Hair follicle dermal papilla cell (primary cell): Measurements from ENCODE around the gene IFNA21. TPM values are rescaled to one million over a fixed set of nuclear protein-coding genes. Genes with fewer than 3 reads are reported as not detected.

Experiments
- small RNA-seq: library from RNA; depleted of rRNA; stranded (forward); fragments of <200 nt; gene quantifications from one replicate; pipeline ENCODE3, GENCODE V24; 2012
- total RNA-seq: library from RNA; depleted of rRNA; stranded (reverse); fragments of >200 nt; gene quantifications from 2 replicates; pipeline ENCODE4 v1.2.3, GENCODE V29; 2012

Gene IFNA21
- not detected in 2 replicates for total RNA-seq

DNA sequence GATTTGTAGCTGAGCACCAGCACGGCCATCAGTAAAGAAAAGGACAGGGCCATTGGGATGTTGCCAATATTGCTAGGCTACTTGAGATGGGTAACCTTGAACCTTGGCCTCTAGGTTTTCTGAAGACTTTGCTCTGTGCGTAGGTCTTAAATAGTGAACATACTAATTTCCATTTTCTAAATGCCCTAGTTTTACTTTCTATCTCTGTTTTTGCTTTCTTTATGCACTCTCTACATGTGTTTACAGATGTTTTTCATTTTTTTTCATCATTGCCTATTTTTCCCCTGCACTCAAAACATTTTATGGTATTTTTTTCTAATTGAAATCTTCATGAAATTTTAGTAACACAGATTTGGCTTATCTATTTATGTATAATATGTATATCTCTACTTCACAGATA, at the start of gene IFNA21:
IFNA21 (minus strand) TSS at position 101 of the 400 bp plus-strand sequence; CDS start at position 53, 48 bp downstream.

DNA sequence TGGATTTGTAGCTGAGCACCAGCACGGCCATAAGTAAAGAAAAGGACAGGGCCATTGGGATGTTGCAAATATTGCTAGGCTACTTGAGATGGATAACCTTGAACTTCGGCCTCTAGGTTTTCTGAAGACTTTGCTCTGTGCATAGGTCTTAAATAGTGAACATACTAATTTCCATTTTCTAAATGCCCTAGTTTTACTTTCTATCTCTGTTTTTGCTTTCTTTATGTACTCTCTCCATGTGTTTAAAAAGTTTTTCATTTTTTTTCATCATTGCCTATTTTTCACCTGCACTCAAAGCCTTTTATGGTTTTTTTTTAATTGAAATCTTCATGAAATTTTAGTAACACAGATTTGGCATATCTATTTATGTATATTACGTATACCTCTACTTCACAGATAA, 40.6 kb upstream of the IFNA21 start, which contains the start of gene IFNA10:
IFNA10 (minus strand) TSS at position 101 of the 400 bp plus-strand sequence; CDS start at position 55, 46 bp downstream.

DNA sequence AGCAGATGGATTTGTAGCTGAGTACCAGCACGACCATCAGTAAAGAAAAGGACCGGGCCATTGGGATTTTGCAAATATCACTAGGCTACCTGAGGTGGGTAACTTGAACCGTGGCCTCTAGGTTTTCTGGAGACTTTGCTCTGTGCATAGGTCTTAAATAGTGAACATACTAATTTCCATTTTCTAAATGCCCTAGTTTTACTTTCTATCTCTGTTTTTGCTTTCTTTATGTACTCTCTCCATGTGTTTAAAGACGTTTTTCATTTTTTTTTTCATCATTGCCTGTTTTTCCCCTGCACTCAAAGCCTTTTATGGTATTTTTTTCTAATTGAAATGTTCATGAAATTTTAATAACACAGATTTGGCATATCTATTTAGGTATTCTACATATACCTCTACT, 35.6 kb upstream of the IFNA21 start, which contains the start of gene IFNA7:
IFNA7 (minus strand) TSS at position 101 of the 400 bp plus-strand sequence; CDS start at position 61, 40 bp downstream.

DNA sequence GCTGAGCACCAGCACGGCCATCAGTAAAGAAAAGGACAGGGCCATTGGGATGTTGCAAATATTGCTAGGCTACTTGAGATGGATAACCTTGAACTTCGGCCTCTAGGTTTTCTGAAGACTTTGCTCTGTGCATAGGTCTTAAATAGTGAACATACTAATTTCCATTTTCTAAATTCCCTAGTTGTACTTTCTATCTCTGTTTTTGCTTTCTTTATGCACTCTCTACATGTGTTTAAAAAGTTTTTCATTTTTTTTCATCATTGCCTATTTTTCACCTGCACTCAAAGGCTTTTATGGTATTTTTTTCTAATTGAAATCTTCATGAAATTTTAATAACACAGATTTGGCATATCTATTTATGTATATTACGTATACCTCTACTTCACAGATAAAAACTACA, 21.0 kb upstream of the IFNA21 start, which contains the start of gene IFNA4:
IFNA4 (minus strand) TSS at position 101 of the 400 bp plus-strand sequence; CDS start at position 45, 56 bp downstream.

DNA sequence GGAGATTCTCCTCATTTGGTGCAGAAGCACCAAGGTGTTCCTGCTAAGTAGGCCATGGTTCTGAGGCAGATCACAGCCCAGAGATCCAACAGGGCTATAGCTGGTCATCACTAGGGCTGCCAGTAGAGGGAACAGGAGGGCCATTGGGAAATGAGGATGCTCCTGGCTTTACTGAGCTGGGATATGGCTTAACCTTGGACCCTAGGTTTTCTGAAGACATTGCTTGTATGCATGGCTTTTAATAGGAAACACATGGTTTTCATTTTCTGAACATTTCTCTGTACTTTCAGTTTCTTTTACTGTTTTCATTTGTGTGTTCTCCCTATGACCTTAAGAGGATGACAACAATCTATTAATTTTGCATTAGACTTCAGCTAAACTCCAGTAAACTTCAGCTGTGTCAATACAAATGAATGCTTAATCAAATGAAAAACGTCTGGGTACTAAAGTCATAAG, 25.0 kb downstream of the IFNA21 start, which contains the start of gene IFNW1:
IFNW1 (minus strand) TSS at position 406 of the 456 bp plus-strand sequence; CDS start at position 144, 262 bp downstream.

Small RNA genes lying within 50 kb of the gene (small RNA-seq; reads per million reads assigned to genes)
- gene RF00019, result not detected

Other genes with a start within 250 kb of the IFNA21 start
- gene HACD4, start 135.0 kb downstream of the IFNA21 start, total RNA-seq, result 14.5 and 19.0 TPM in 2 replicates
- gene IFNB1, start 88.7 kb downstream of the IFNA21 start, total RNA-seq, result not detected in 2 replicates
- gene IFNW1, start 24.8 kb downstream of the IFNA21 start, total RNA-seq, result not detected in 2 replicates
- gene IFNA4, start 20.9 kb upstream of the IFNA21 start, total RNA-seq, result not detected in 2 replicates
- not detected in 2 replicates for gene IFNA7, start 35.5 kb upstream of the IFNA21 start, total RNA-seq
- gene IFNA10, start 40.5 kb upstream of the IFNA21 start, total RNA-seq, result not detected in 2 replicates
- not detected in 2 replicates for gene IFNA16, start 50.7 kb upstream of the IFNA21 start, total RNA-seq
- gene IFNA17, start 61.6 kb upstream of the IFNA21 start, total RNA-seq, result not detected in 2 replicates
- not detected in 2 replicates for gene IFNA14, start 73.3 kb upstream of the IFNA21 start, total RNA-seq
- gene IFNA5, start 138.7 kb upstream of the IFNA21 start, total RNA-seq, result 0.32 TPM in 1 of 2 replicates, not detected in the other
- gene KLHL9, start 168.7 kb upstream of the IFNA21 start, total RNA-seq, result 56.6 and 68.8 TPM in 2 replicates
- not detected in 2 replicates for gene IFNA6, start 184.2 kb upstream of the IFNA21 start, total RNA-seq
- not detected in 2 replicates for gene IFNA13, start 201.4 kb upstream of the IFNA21 start, total RNA-seq
- not detected in 2 replicates for gene IFNA2, start 218.7 kb upstream of the IFNA21 start, total RNA-seq
- not detected in 2 replicates for gene IFNA8, start 242.5 kb upstream of the IFNA21 start, total RNA-seq